Endothelial cell of umbilical vein (primary cell): ENCODE measurements around the gene MN1. TPM values are rescaled to one million over a fixed set of nuclear protein-coding genes. Genes with fewer than 3 reads are reported as not detected.
A peak's percentile ranks its signal among the peaks of the same experiment; 100 is the strongest.

Experiments used
- BruUV-seq: library from RNA; stranded (reverse); fragments of 400-500 nt; replicated peaks from 2 replicates; lab custom pipeline; 2021; lab: Mats Ljungman, UMichigan
- CTCF ChIA-PET: fragments of 300-600, 350-600 bp; sonication (Branson Sonifier 250); formaldehyde crosslinking; loops from one replicate; lab custom pipeline; 2021; ENCODE audit warnings: antibody characterized with exemption, inconsistent platforms; lab: Charles Lee
- POLR2A ChIA-PET: fragments of 300-600, 350-600 bp; sonication (Branson Sonifier 250); formaldehyde crosslinking; loops from one replicate; lab custom pipeline; 2021; ENCODE audit warnings: antibody characterized with exemption, inconsistent platforms; lab: Charles Lee
- DNase-seq: peaks from one replicate; pipeline ENCODE4 v3.0.0-alpha.2; 2011; ENCODE audit warnings: low read depth, low spot score
- FAIRE-seq: peaks from 2 replicates; lab custom pipeline; 2011; peaks lifted over from hg19 to GRCh38; lab: Jason Lieb, UNC
- H2AFZ ChIP-seq: 2 replicates; pipeline ENCODE4 v1.6.0; 2012; ENCODE audit warnings: low read depth, low read length, control low read depth, inconsistent platforms
- H3K27ac ChIP-seq: 2 replicates; pipeline ENCODE4 v1.5.1; 2011; ENCODE audit warnings: low read depth, mild to moderate bottlenecking, control low read depth, low read length, moderate library complexity; ENCODE audit not compliant: insufficient read depth
- H3K27me3 ChIP-seq, 2 experiments: 2 replicates each; pipeline versions ENCODE4 v1.6.0 to v1.6.1; 2011; ENCODE audit warnings: low read length in 2 of 2, mixed read lengths in 1 of 2; ENCODE audit not compliant: control insufficient read depth in 2 of 2, insufficient read depth in 2 of 2
- H3K36me3 ChIP-seq, 2 experiments: 2 replicates in 1 of 2; 3 replicates in 1 of 2; pipeline ENCODE4 v1.5.1; 2011; ENCODE audit warnings: low read length in 2 of 2, mild to moderate bottlenecking in 1 of 2, moderate library complexity in 1 of 2; ENCODE audit not compliant: control insufficient read depth in 2 of 2, insufficient read depth in 2 of 2; ENCODE audit errors: extremely low read depth in 1 of 2
- H3K4me1 ChIP-seq: 3 replicates; pipeline ENCODE4 v1.5.1; 2011; ENCODE audit warnings: mild to moderate bottlenecking, low read length; ENCODE audit not compliant: control insufficient read depth, insufficient read depth; ENCODE audit errors: extremely low read depth
- H3K4me2 ChIP-seq: 2 replicates; pipeline ENCODE4 v1.6.1; 2011; ENCODE audit warnings: low read length, control low read depth, mixed read lengths; ENCODE audit not compliant: insufficient read depth
- H3K4me3 ChIP-seq, 3 experiments: fragments of 200-600 bp in 1 of 3; sonication (generic), shearing (Covaris generic) in 1 of 3; replicated peaks in 1 of 3; 2 replicates each; pipeline ENCODE4 v1.5.1; 2011 to 2016; ENCODE audit warnings: control low read depth in 3 of 3, low read length in 3 of 3, mild to moderate bottlenecking in 2 of 3, inconsistent platforms in 1 of 3, low read depth in 1 of 3, moderate library complexity in 1 of 3; ENCODE audit not compliant: insufficient read depth in 1 of 3
- H3K79me2 ChIP-seq: 2 replicates; pipeline ENCODE4 v1.6.0; 2012; ENCODE audit warnings: low read length, inconsistent platforms; ENCODE audit not compliant: control insufficient read depth, insufficient read depth
- H3K9ac ChIP-seq: replicated peaks from 2 replicates; pipeline ENCODE3; 2011; ENCODE audit warnings: low read length, control low read depth; ENCODE audit not compliant: insufficient read depth; ENCODE audit errors: extremely low read depth
- H3K9me1 ChIP-seq: replicated peaks from 3 replicates; pipeline ENCODE4 v1.6.0; 2011; ENCODE audit warnings: mild to moderate bottlenecking, low read length; ENCODE audit not compliant: control insufficient read depth, insufficient read depth; ENCODE audit errors: extremely low read depth
- H3K9me3 ChIP-seq: replicated peaks from 2 replicates; pipeline ENCODE4 v1.5.1; 2012; ENCODE audit warnings: low read length, inconsistent platforms; ENCODE audit not compliant: control insufficient read depth, insufficient read depth
- H4K20me1 ChIP-seq: replicated peaks from 2 replicates; pipeline ENCODE3; 2011; ENCODE audit warnings: mild to moderate bottlenecking, low read length; ENCODE audit not compliant: control insufficient read depth, insufficient read depth; ENCODE audit errors: extremely low read depth
- CTCF ChIP-seq, 2 donors: IDR thresholded peaks; 1 replicate in 1 of 2; 2 replicates in 1 of 2; pipeline ENCODE4 v1.5.1; 2011; ENCODE audit warnings: low read length in 2 of 2, mild to moderate bottlenecking in 2 of 2, moderate library complexity in 2 of 2, control low read depth in 1 of 2, inconsistent platforms in 1 of 2, low read depth in 1 of 2; ENCODE audit not compliant: insufficient read depth in 1 of 2; ENCODE audit errors: extremely low read depth in 1 of 2
- EZH2 ChIP-seq: IDR thresholded peaks from 2 replicates; pipeline ENCODE4 v1.6.1; 2012; ENCODE audit warnings: borderline replicate concordance, low read depth, mild to moderate bottlenecking, moderate library complexity, low read length, inconsistent platforms; ENCODE audit not compliant: severe bottlenecking
- FOS ChIP-seq: IDR thresholded peaks from 2 replicates; pipeline ENCODE4 v1.6.1; 2011; ENCODE audit warnings: mild to moderate bottlenecking, low read length, moderate library complexity, borderline replicate concordance; ENCODE audit not compliant: insufficient read depth
- GATA2 ChIP-seq: IDR thresholded peaks from 2 replicates; pipeline ENCODE4 v1.7.0; 2011; ENCODE audit warnings: low read depth, mild to moderate bottlenecking, moderate library complexity, mixed read lengths, low read length; ENCODE audit not compliant: insufficient read length, insufficient read depth
- JUN ChIP-seq: IDR thresholded peaks from 2 replicates; pipeline ENCODE4 v1.6.1; 2011; ENCODE audit warnings: borderline replicate concordance, low read depth; ENCODE audit not compliant: insufficient read length, insufficient read depth
- MYC ChIP-seq: IDR thresholded peaks from one replicate; pipeline ENCODE4 v1.6.1; 2011; ENCODE audit warnings: mild to moderate bottlenecking, low read depth, low read length
- POLR2A ChIP-seq: IDR thresholded peaks from 2 replicates; pipeline ENCODE4 v1.6.1; 2012; ENCODE audit warnings: low read depth, mild to moderate bottlenecking, control low read depth, low read length
- dilution Hi-C: fragments of 300-500 bp; cut with MboI; formaldehyde crosslinking; loops from one replicate; pipeline ENCODE4 v1.15.0; 2019; ENCODE audit warnings: low sequenced_read_pairs; ENCODE audit not compliant: extremely low pct_ligation_motif_present
- intact Hi-C: fragments of 100-400 bp; cut with micrococcal nuclease; formaldehyde crosslinking; loops from one replicate; pipeline ENCODE4 v1.10.0; 2022
- polyA plus RNA-seq, 4 experiments: library from polyadenylated mRNA; depleted of rRNA in 3 of 4; stranded (reverse) in 3 of 4; unstranded in 1 of 4; fragments of >200 nt; gene quantifications; 2 replicates each; pipeline versions ENCODE4 v1.2.1 to v1.2.3, GENCODE V29; 2011 to 2012; ENCODE audit warnings: missing spikeins in 1 of 4
- total RNA-seq: library from RNA; stranded (reverse); gene quantifications from 2 replicates; pipeline ENCODE4 v1.2.3, GENCODE V29; 2021

The MN1 gene
- total and polyA plus RNA-seq, 2 donors (not counting 3 experiments of a cell fraction or from before 2014, with no cell fraction given) = 3.8 to 5.2 TPM

GRCh38 chr22:27705408-27706080 is 96.0 kb downstream of the MN1 start:
- Histone ChIP-seq H4K20me1 (no peaks in the 10 kb centered on the region), H3K79me2 (no peaks in the 10 kb centered on the region), H3K27me3 (no peaks in the 10 kb centered on the region), H3K9me1 (no peaks in the 10 kb centered on the region), H3K36me3 (no peaks in the 10 kb centered on the region), H3K4me1 (no peaks in the 10 kb centered on the region), H3K4me3 (no peak overlapping the region), H3K27ac (no peak overlapping the region), H3K4me2 (no peak overlapping the region), H3K9me3 (no peaks in the 10 kb centered on the region), H3K9ac (no peak overlapping the region), H2AFZ (no peak overlapping the region)
- FAIRE-seq (no peak), DNase-seq (peak; percentile 61)
- CTCF ChIA-PET = interaction anchor here (0.6 kb wide), 1 partner anchor 1263 kb away, joined by 3 read pairs; no protein-coding TSS in a partner anchor
- dilution Hi-C loops = no loop called here
- POLR2A ChIA-PET = no interaction called here
- intact Hi-C loops = no loop called here
- TF ChIP-seq GATA2 = no peak
- TF ChIP-seq MYC = no peak
- TF ChIP-seq FOS = no peak
- TF ChIP-seq POLR2A = no peak
- no peak for TF ChIP-seq JUN
- no peak for TF ChIP-seq EZH2
- TF ChIP-seq CTCF (IDR thresholded peaks at IDR 0.05; ENCODE audit: extremely low read depth in 1 of 2, insufficient read depth in 1 of 2, low read depth in 1 of 2, low read length in 2 of 2) = no peak
- no TSS peak for BruUV-seq
